Activated T-helper 1 cell treated with anti-CD3 and anti-CD28 coated beads, Interleukin-2, amount 50 U/mL, for 16 hours (primary cell): Measurements from ENCODE around the gene ERF.

ENCODE experiments used
- DNase-seq, 2 donors: peaks; one replicate each; pipeline ENCODE4 v3.0.0-alpha.2; 2020; ENCODE audit warnings: low read depth in 1 of 2, low spot score in 1 of 2

Gene ERF

GRCh38 chr19:42242512-42243409, 12.2 kb downstream of the ERF start, which contains the start of gene GSK3A:
Gene GSK3A (minus strand): TSS chr19:42242602. CDS start chr19:42242465, 137 bp downstream.
- peak; percentile 89 to 91 for DNase-seq

- no peak for DNase-seq
Measured at GRCh38 chr19:42242069-42242511, 12.8 kb downstream of the ERF start.

DNA sequence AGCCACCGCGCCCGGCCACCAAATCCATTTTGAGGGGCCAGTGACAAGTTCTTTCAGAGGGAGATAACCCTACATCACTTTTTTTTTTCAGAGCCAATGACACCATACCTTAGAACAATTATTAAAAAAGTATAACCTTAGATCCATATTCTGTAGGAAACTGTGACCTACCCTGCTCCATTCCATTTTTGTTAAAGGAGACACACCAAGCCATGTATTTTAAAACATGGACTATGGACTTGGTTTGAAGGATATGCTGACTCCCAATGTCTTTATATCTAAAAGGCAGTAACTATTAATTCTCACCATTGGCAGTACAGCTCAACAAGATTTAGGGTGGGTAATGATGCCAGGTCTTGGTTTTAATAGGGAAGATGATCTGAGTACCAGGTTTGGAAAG, 13.6 kb downstream of the ERF start:
- no peak for DNase-seq

DNA sequence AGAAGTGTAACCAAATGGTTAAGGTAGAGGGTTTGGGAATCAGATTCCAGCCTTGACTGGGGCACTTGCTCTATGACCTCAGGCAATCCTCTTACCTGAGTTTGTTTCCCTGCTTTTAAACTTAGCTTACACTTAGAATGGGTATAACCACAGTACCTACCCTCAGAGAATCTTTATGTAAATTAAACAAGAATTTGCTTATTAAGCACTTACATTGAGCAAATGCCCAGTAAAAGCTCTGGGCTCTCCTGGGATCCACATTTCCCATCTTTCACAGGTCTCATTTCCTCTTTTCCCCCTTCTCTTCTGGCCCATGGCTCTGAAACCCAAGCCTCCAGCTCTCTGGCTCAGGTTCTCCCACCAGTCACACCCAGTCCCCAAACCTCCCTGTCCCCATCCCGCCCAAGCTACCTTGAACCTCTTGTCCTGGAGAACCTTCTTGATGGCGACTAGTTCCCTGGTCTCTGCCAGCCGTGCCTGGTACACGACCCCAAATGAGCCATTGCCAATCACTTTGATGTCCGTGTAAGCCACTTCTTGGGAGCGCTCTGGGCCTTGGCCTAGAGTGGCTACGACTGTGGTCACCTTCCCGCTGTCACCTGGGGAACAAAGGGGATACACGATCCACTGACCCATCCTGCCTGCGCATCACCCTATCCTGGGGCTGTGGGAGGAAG, 15.2 kb downstream of the ERF start:
- DNase-seq, result no peak

- DNase-seq, result no peak
Measured at GRCh38 chr19:42235181-42235580, 19.7 kb downstream of the ERF start.

- no peak for DNase-seq
Measured at GRCh38 chr19:42234364-42234763, 20.6 kb downstream of the ERF start.

DNA sequence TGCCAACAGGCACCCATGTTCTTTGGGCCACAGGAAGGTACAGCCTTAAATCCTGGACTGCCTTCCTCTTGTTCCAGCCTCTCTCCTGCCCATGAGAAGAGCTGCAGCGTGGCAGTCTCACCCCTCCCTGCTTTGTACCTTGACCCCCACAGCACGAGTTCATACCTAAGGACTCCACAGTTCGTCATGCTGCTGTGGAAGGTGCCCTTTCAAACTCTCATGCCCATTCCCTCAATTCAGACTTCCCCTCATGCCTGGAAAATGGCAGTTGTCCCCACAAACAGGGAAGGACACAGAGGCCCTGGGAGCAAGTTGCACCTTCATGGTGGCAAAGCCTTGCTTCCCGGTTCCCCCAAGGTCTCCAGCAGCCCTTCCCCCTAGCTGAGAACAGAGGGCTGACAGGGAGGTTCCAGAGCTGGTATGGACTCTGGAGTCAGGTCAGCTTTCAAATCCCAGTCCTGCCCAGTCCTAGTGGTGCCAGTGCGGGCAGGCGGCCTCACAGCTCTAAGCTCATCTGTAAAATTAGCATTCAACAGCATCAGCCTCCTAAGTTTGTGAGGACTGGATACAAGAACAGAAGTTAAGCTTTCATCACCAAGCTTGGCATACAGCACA, 21.1 kb downstream of the ERF start:
- no peak for DNase-seq

DNA sequence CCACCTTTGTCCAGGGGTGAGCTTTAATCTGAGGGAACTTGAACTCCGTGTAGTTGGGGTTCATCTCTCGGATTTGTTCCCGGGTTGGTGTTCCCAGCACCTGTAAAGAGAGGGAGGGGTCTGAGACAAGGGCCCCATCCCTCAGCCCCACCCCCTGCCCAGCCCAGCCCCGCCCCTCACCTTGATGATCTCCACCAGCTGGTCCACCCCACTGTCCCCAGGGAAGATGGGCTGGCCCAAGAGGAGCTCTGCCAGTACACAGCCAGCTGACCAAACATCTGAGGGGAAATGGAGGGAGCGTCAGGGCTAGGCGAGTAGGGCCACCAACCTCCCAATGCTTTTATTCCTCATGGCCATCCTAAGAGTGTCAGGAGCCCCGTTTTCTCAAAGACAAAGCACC, 21.8 kb downstream of the ERF start:
- no peak for DNase-seq

- no peak for DNase-seq
Measured at GRCh38 chr19:42232435-42232834, 22.5 kb downstream of the ERF start.

GRCh38 chr19:42230571-42230970, 24.4 kb downstream of the ERF start:
- no peak for DNase-seq

DNA sequence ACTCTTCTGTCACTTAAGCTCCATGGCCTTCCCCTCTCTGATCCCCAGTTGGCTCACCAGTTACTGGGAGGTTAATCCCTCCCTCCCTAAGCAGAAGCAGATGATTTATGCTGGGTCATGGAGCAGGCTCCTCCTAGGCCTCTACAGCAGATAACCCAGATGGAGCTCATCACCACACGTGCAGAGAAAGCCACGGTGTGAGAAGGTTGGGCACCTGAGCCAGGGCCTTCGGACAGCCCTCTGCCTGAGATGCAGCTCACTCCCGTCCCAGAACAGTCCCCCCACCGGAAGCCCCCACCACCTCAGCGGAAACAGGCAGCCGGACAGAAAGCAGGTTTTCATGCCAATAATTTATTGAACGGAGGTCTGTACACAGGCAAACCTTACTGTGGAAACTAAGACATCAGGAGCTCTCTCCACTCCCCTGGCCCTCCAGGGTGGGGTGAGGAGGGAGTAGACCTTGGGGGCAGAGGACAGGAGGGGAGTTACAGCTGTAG, 25.0 kb downstream of the ERF start:
- no peak for DNase-seq

DNA sequence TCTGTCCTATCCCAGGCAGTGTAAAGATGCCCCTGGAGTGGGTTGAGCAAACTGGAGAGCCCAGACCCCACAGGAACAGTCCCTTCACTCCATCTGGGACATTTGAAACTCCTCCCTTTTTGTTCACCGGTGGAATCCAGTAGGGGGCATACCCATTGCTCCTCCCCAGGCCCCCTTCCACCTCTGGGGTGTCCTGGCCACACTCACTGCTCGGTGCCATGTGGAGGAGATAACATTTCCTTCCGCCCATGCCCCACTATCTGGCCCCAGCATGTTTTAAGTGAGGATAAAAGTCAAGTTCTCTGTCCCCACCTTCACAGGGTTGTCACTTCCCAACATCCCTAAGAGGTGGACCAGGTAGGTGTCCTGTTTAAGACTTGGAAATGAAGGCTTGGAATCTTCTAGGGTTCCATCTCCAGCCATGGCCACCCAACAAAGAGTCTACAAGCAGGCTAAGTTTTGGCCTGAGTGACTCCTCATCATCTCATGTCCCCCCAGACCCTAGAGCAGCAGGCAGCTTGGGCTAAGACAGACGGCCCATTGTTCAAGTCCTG, 25.6 kb downstream of the ERF start:
- DNase-seq, result no peak

GRCh38 chr19:42228641-42229040, 26.3 kb downstream of the ERF start:
- DNase-seq, result no peak

DNA sequence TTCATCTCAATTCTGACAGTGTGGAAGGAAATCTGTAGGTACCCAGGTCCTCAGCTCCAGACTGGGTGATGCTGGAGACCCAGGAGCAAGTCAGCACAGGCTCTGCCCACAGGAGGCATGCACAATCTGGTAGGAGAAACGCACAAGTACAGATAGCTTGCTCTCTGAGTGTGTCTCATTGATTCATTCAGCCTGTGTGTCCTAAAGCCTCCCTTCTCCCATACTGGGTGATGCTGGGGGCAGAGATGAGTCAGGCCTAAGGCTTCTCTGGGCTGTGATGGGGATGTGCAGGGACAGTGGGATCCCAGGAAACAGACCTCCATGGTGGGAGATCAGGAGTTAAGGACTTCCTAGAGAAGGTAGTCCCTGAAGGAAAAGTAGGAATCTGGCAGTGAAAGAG, 28.0 kb downstream of the ERF start:
- no peak for DNase-seq

DNA sequence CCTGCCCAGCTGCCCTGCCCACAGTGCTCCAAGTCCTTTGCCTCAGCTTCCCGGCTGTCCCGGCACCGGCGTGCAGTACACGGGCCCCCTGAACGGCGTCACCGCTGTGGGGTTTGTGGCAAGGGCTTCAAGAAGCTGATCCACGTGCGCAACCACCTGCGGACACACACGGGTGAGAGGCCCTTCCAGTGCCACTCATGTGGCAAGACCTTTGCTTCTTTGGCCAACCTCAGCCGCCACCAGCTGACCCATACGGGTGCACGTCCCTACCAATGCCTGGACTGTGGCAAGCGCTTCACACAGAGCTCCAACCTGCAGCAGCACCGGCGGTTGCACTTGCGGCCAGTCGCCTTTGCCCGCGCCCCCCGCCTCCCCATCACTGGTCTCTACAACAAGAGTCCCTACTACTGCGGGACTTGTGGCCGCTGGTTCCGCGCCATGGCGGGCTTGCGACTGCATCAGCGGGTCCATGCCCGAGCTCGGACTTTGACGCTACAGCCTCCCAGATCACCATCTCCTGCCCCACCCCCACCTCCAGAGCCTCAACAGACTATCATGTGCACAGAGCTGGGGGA, 29.1 kb downstream of the ERF start:
- no peak for DNase-seq

GRCh38 chr19:42224940-42225717, 29.8 kb downstream of the ERF start:
- DNase-seq, result no peak

DNA sequence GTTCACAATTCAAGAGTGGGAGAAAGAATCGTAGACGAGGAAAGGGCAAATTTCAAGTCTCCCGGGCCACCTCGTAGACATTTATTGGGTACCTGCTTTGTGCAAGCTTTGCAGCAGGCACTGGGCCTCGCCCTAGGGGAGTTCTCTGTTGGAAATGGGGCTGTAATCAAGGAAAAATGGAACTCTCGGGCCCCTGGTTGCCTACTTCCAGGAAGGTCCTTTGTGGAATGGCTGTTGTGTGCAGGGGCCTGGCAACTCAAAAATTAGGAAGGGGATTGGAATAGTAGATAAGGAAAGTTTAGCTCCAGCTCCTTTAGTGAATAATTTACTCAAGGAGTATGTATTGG, 34.2 kb downstream of the ERF start:
- DNase-seq, result no peak

GRCh38 chr19:42219812-42220750, 34.8 kb downstream of the ERF start, which contains the start of gene ZNF526:
Gene ZNF526 (plus strand): TSS chr19:42220312. CDS start chr19:42224404, 4,092 bp downstream.
- peak; percentile 91 to 95 for DNase-seq
